Erythroblast (primary cell): ENCODE data around the gene ABCA9.

ENCODE experiments used
- GATA1 ChIP-seq: IDR thresholded peaks from 2 replicates; pipeline ENCODE4 v1.6.1; 2011; ENCODE audit warnings: low read depth, mild to moderate bottlenecking, control low read depth, low read length, moderate library complexity
- POLR2A ChIP-seq: IDR thresholded peaks from 2 replicates; pipeline ENCODE4 v1.6.1; 2011; ENCODE audit warnings: mild to moderate bottlenecking, low read length

DNA sequence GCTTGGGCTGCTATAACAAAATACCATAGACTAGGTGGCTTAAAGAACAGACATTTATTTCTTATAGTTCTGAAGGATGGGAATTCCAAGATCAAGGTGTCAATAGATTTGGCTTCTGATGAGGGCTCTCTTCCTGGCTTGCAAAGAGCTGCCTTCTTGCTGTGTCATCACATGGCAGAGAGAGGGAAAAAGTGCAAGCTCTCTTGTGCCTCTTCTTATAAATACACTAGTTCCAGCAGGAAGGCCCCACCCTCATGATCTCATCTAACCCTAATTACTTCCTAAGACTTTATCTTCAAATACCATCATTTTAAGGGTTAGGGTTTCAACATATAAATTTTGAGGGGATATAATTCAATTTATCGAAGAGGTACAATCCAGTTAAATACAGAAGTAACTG lies 30.6 kb downstream of the ABCA9 start:
- no peak for TF ChIP-seq POLR2A
- no peak for TF ChIP-seq GATA1
